Measurements from ENCODE around the gene ENDOU. TPM values are rescaled to one million over a fixed set of nuclear protein-coding genes. Genes with fewer than 3 reads are reported as not detected.
"Not testable (repeated sequence)": the region's sequence is repeated elsewhere in the genome, so short reads cannot be mapped to it uniquely, and the experiment has no call there.

ENDOU gene
- polyA plus RNA-seq, 1 of the 3 experiments (the other 2 are of a cell fraction): not detected

DNA sequence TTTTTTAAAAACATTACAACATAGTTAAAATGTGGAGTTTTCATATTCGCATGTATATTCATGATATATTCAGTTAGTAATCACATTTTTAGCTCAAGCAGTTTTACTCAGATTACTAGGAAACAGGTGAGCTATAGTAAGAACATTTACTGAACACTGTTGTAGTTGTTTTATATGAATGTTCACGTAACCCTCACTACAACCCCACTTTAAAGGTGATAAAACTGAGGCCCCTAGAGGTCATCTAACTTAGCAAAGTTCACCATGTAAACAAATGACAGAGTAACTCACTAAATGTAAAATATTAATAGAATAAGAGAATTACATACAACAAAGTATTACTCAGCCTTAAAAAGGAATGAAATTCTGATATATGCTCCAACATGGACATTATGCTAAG lies 45.5 kb downstream of the ENDOU start (continued):
- TF ChIP-seq RCOR1 (IDR thresholded peaks at IDR 0.05; ENCODE audit: low read length) (no peak), FOXJ3 (CRISPR knock-in tag; IDR thresholded peaks at IDR 0.05) (no peak)
- TF ChIP-seq, protein P1, sequence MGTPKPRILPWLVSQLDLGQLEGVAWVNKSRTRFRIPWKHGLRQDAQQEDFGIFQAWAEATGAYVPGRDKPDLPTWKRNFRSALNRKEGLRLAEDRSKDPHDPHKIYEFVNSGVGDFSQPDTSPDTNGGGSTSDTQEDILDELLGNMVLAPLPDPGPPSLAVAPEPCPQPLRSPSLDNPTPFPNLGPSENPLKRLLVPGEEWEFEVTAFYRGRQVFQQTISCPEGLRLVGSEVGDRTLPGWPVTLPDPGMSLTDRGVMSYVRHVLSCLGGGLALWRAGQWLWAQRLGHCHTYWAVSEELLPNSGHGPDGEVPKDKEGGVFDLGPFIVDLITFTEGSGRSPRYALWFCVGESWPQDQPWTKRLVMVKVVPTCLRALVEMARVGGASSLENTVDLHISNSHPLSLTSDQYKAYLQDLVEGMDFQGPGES (IDR thresholded peaks at IDR 0.05; ENCODE audit: low read depth, low read length): no peak; the same call in 1 of the 2 replicates

GRCh38 chr12:47672068-47672467 lies 53.2 kb downstream of the ENDOU start:
- 97% methylated on average over 2 of the region's 2 CpGs for WGBS (ENCODE audit: low lambda C conversion rate)
- ChIA-PET CTCF (interaction anchor here (1.2 kb wide), 1 partner anchor 21 kb away, joined by 3 read pairs; no protein-coding TSS in a partner anchor), POLR2A (no interaction called here)
- no peaks in the 10 kb centered on the region for H3K9me2 ChIP-seq
- H3K9me3 ChIP-seq: no peaks in the 10 kb centered on the region; the same call in 1 of the 2 replicates
- no peak overlapping the region for H2AFZ ChIP-seq (ENCODE audit: low read depth)
- TF ChIP-seq TAF1 (IDR thresholded peaks at IDR 0.05; ENCODE audit: borderline replicate concordance, low read depth, low read length): no peak
- TF ChIP-seq FOXJ3 (CRISPR knock-in tag; IDR thresholded peaks at IDR 0.05): no peak
- no peak for TF ChIP-seq RCOR1 (IDR thresholded peaks at IDR 0.05; ENCODE audit: low read length)
- TF ChIP-seq, protein P2, sequence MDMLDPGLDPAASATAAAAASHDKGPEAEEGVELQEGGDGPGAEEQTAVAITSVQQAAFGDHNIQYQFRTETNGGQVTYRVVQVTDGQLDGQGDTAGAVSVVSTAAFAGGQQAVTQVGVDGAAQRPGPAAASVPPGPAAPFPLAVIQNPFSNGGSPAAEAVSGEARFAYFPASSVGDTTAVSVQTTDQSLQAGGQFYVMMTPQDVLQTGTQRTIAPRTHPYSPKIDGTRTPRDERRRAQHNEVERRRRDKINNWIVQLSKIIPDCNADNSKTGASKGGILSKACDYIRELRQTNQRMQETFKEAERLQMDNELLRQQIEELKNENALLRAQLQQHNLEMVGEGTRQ (IDR thresholded peaks at IDR 0.05; ENCODE audit: borderline replicate concordance, low read depth, low read length): no peak
- H3K27me3 ChIP-seq (ENCODE audit: insufficient read depth): no peaks in the 10 kb centered on the region
- H4K20me1 ChIP-seq (ENCODE audit: insufficient read depth): no peaks in the 10 kb centered on the region
- no peak overlapping the region for H3K27ac ChIP-seq (ENCODE audit: low read depth in 2 of 2, low read length in 1 of 2)
- H3K36me3 ChIP-seq (replicated peaks in 1 of 2; ENCODE audit: control insufficient read depth in 1 of 2, insufficient read depth in 2 of 2, low read length in 1 of 2): peaks cover 54 to 71% of the 10 kb centered on the region in 2 experiments
- no peak overlapping the region for H3K4me3 ChIP-seq (ENCODE audit: low read depth in 2 of 2, low read length in 1 of 2)
- H3K4me1 ChIP-seq (ENCODE audit: control insufficient read depth in 1 of 2, insufficient read depth in 2 of 2, low read depth in 1 of 2, low read length in 1 of 2): peaks cover 0 to 3% of the 10 kb centered on the region in 2 experiments; a peak in 2 of 4 replicates
- H3K4me2 ChIP-seq: no peak overlapping the region
- H3K79me2 ChIP-seq (ENCODE audit: insufficient read depth): no peaks in the 10 kb centered on the region
- no peak for DNase-seq
- H3K9ac ChIP-seq: no peak overlapping the region
- no peaks in the 10 kb centered on the region for H3F3A ChIP-seq (replicated peaks; ENCODE audit: insufficient read depth)

- WGBS (ENCODE audit: low lambda C conversion rate): over 99% methylated on average over 6 of the region's 6 CpGs
- DNase-seq: not testable (repeated sequence)
- CTCF ChIA-PET: interaction anchor here (0.9 to 3.9 kb wide), 3 partner anchors 12 to 19 kb away, joined by 4 to 23 read pairs (median 7); no protein-coding TSS in a partner anchor
Observed at GRCh38 chr12:47667935-47668334, 57.4 kb downstream of the ENDOU start.

More at GRCh38 chr12:47667935-47668334, 57.4 kb downstream of the ENDOU start:
- not testable (repeated sequence) for H2AFZ ChIP-seq (ENCODE audit: low read depth); H3F3A ChIP-seq (replicated peaks; ENCODE audit: insufficient read depth); H3K4me2 ChIP-seq; H3K9ac ChIP-seq; H3K9me3 ChIP-seq; H3K27me3 ChIP-seq (ENCODE audit: insufficient read depth); H4K20me1 ChIP-seq (ENCODE audit: insufficient read depth); H3K27ac ChIP-seq (ENCODE audit: low read depth in 2 of 2, low read length in 1 of 2); H3K4me1 ChIP-seq (ENCODE audit: control insufficient read depth in 1 of 2, insufficient read depth in 2 of 2, low read depth in 1 of 2, low read length in 1 of 2); H3K79me2 ChIP-seq (ENCODE audit: insufficient read depth); H3K9me2 ChIP-seq; H3K4me3 ChIP-seq (ENCODE audit: low read depth in 2 of 2, low read length in 1 of 2)
- POLR2A ChIA-PET: interaction anchor here (0.6 kb wide), 1 partner anchor 19 kb away, joined by 3 read pairs; no protein-coding TSS in a partner anchor
- peaks cover 79% of the 10 kb centered on the region in 2 experiments for H3K36me3 ChIP-seq (replicated peaks in 1 of 2; ENCODE audit: control insufficient read depth in 1 of 2, insufficient read depth in 2 of 2, low read length in 1 of 2)

Other genes with a start within 250 kb of the ENDOU start
- 6.7 and 9.3 TPM in 2 replicates for gene RPAP3, start 19.5 kb downstream of the ENDOU start, polyA plus RNA-seq (2012; rRNA removed)
- gene RAPGEF3, start 33.4 kb upstream of the ENDOU start, polyA plus RNA-seq (2012; rRNA removed): 0.90 and 0.93 TPM in 2 replicates
- 7.3 and 8.1 TPM in 2 replicates for gene SLC48A1, start 47.7 kb upstream of the ENDOU start, polyA plus RNA-seq (2012; rRNA removed)
- gene HDAC7, start 94.4 kb upstream of the ENDOU start, polyA plus RNA-seq (2012; rRNA removed): 32.7 and 51.0 TPM in 2 replicates
- 0.29 and 0.33 TPM in 2 replicates for gene VDR, start 179.5 kb upstream of the ENDOU start, polyA plus RNA-seq (2012; rRNA removed)
- gene TMEM106C, start 238.1 kb upstream of the ENDOU start, polyA plus RNA-seq (2012; rRNA removed): 133 and 173 TPM in 2 replicates